HepG2 (cell line): ENCODE data around the gene RBM25. TPM values are rescaled to one million over a fixed set of nuclear protein-coding genes. Genes with fewer than 3 reads are reported as not detected.
A peak's percentile ranks its signal among the peaks of the same experiment; 100 is the strongest.

Source experiments
- ARNT2 ChIP-seq: sonication (generic); formaldehyde crosslinking; IDR thresholded peaks from 2 replicates; pipeline ENCODE4 v1.8.0; 2022; ENCODE audit warnings: mild to moderate bottlenecking, low read depth, missing genetic modification reagents, moderate library complexity
- CHD2 ChIP-seq: IDR thresholded peaks from 2 replicates; pipeline ENCODE4 v1.6.1; 2011; ENCODE audit warnings: low read depth, low read length, improper control_type of control experiment
- EHMT2 ChIP-seq: fragments of 200-600 bp; sonication (generic); IDR thresholded peaks from 2 replicates; pipeline ENCODE4 v1.7.0; 2017; ENCODE audit warnings: antibody characterized with exemption, low read depth, low read length, borderline replicate concordance
- GZF1 ChIP-seq: sonication (generic); formaldehyde crosslinking; IDR thresholded peaks from 2 replicates; pipeline ENCODE4 v1.5.1; 2020; ENCODE audit warnings: mild to moderate bottlenecking, missing genetic modification reagents
- HES4 ChIP-seq: sonication (generic); formaldehyde crosslinking; IDR thresholded peaks from 2 replicates; pipeline ENCODE4 v1.9.0; 2021; ENCODE audit warnings: mild to moderate bottlenecking, missing genetic modification reagents, borderline replicate concordance
- PHF5A ChIP-seq: IDR thresholded peaks from one replicate; pipeline ENCODE4 v1.6.1; 2018; ENCODE audit warnings: low read depth, missing genetic modification reagents; ENCODE audit not compliant: unreplicated experiment
- REL ChIP-seq: sonication (generic); formaldehyde crosslinking; conservative IDR thresholded peaks from 2 replicates; pipeline ENCODE4 v1.8.0; 2022; ENCODE audit warnings: mild to moderate bottlenecking, missing genetic modification reagents, moderate library complexity
- RFXANK ChIP-seq: IDR thresholded peaks from 2 replicates; pipeline ENCODE4 v1.6.1; 2016
- RFXAP ChIP-seq: sonication (generic); formaldehyde crosslinking; IDR thresholded peaks from 2 replicates; pipeline ENCODE4 v1.4.0; 2020; ENCODE audit warnings: missing genetic modification reagents, borderline replicate concordance
- ZNF674 ChIP-seq: sonication (generic); formaldehyde crosslinking; IDR thresholded peaks from 2 replicates; pipeline ENCODE4 v1.5.0; 2020; ENCODE audit warnings: low read depth, mild to moderate bottlenecking, missing genetic modification reagents
- ZNF746 ChIP-seq: sonication (generic); formaldehyde crosslinking; IDR thresholded peaks from 2 replicates; pipeline ENCODE4 v1.8.0; 2022; ENCODE audit warnings: mild to moderate bottlenecking, missing genetic modification reagents
- ZSCAN21 ChIP-seq: sonication (generic); formaldehyde crosslinking; IDR thresholded peaks from 2 replicates; pipeline ENCODE4 v1.8.0; 2022; ENCODE audit warnings: mild to moderate bottlenecking, missing genetic modification reagents, moderate library complexity, borderline replicate concordance
- polyA plus RNA-seq, 8 experiments: library from polyadenylated mRNA; depleted of rRNA in 3 of 8; stranded (reverse) in 7 of 8; unstranded in 1 of 8; fragments of >200 nt; fragmentation: Illumina TruSeq in 4 of 8; extraction: Trizol in 4 of 8; gene quantifications; 2 replicates each; pipeline versions ENCODE4 v1.2.1 to v1.2.3, GENCODE V29; 2011 to 2016; ENCODE audit warnings: low read depth in 4 of 8, missing spikeins in 1 of 8, mixed read lengths in 1 of 8; ENCODE audit not compliant: insufficient read depth in 1 of 8
- total RNA-seq, 5 experiments: library from RNA; depleted of rRNA; stranded (reverse); fragments of >200 nt; fragmentation: Illumina TruSeq; extraction: Trizol; gene quantifications; 2 replicates each; pipeline ENCODE4 v1.2.3, GENCODE V29; 2016; ENCODE audit warnings: low read depth in 1 of 5
- TF ChIP-seq, protein P1 (sequence below): sonication (generic); formaldehyde crosslinking; IDR thresholded peaks from 2 replicates; pipeline ENCODE4 v1.5.0; 2020; ENCODE audit warnings: missing genetic modification reagents
- TF ChIP-seq, protein P2 (sequence below): sonication (generic); formaldehyde crosslinking; IDR thresholded peaks from 2 replicates; pipeline ENCODE4 v1.9.0; 2021; ENCODE audit warnings: missing genetic modification reagents, borderline replicate concordance
- TF ChIP-seq, protein P3 (sequence below): IDR thresholded peaks from 2 replicates; pipeline ENCODE4 v1.6.1; 2012; ENCODE audit warnings: low read depth, low read length, improper control_type of control experiment
- TF ChIP-seq, protein P4 (sequence below): sonication (generic); formaldehyde crosslinking; IDR thresholded peaks from 2 replicates; pipeline ENCODE4 v1.5.0; 2020; ENCODE audit warnings: missing genetic modification reagents
- TF ChIP-seq, protein P5 (sequence below): sonication (generic); formaldehyde crosslinking; IDR thresholded peaks from 2 replicates; pipeline ENCODE4 v1.4.0; 2020; ENCODE audit warnings: missing genetic modification reagents, borderline replicate concordance
- TF ChIP-seq, protein P6 (sequence below): sonication (generic); formaldehyde crosslinking; IDR thresholded peaks from 2 replicates; pipeline ENCODE4 v1.8.1; 2023; ENCODE audit warnings: mild to moderate bottlenecking, inconsistent platforms, moderate library complexity, missing genetic modification reagents, borderline replicate concordance

RBM25 gene
- total and polyA plus RNA-seq, 2 of the 13 experiments (the other 11 are each of a cell fraction or from before 2014, with no cell fraction given): 34.1 to 65.9 TPM

DNA sequence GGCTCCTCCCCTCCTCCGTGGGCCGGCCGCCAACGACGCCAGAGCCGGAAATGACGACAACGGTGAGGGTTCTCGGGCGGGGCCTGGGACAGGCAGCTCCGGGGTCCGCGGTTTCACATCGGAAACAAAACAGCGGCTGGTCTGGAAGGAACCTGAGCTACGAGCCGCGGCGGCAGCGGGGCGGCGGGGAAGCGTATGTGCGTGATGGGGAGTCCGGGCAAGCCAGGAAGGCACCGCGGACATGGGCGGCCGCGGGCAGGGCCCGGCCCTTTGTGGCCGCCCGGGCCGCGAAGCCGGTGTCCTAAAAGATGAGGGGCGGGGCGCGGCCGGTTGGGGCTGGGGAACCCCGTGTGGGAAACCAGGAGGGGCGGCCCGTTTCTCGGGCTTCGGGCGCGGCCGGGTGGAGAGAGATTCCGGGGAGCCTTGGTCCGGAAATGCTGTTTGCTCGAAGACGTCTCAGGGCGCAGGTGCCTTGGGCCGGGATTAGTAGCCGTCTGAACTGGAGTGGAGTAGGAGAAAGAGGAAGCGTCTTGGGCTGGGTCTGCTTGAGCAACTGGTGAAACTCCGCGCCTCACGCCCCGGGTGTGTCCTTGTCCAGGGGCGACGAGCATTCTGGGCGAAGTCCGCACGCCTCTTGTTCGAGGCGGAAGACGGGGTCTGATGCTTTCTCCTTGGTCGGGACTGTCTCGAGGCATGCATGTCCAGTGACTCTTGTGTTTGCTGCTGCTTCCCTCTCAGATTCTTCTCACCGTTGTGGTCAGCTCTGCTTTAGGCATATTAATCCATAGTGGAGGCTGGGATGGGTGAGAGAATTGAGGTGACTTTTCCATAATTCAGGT, 78.3 kb downstream of the RBM25 start, which contains the start of gene PSEN1 (continued):
- TF ChIP-seq ARNT2 (CRISPR knock-in tag) (peak; percentile 81; the same call in 1 of the 2 replicates), HES4 (CRISPR knock-in tag) (no peak), GZF1 (CRISPR knock-in tag) (peak; percentile 56; the same call in 1 of the 2 replicates), CHD2 (no peak), PHF5A (no peak), RFXAP (CRISPR knock-in tag) (peak; percentile 61; the same call in 1 of the 2 replicates), REL (0 out of 2 replicates have a peak, but pooled peaks have one; percentile 38), ZNF746 (CRISPR knock-in tag) (no peak), RFXANK (CRISPR knock-in tag) (no peak), ZSCAN21 (CRISPR knock-in tag) (no peak), EHMT2 (no peak), ZNF674 (no peak)
- TF ChIP-seq, protein P1, sequence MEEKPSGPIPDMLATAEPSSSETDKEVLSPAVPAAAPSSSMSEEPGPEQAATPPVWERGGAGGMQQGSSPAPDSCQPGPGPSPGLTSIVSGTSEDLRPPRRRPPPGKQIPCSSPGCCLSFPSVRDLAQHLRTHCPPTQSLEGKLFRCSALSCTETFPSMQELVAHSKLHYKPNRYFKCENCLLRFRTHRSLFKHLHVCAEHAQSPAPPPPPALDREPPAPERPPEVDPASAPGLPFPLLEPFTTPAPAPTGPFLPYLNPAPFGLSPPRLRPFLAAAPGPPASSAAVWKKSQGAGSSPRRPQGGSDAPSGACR (CRISPR knock-in tag): no peak
- TF ChIP-seq, protein P2, sequence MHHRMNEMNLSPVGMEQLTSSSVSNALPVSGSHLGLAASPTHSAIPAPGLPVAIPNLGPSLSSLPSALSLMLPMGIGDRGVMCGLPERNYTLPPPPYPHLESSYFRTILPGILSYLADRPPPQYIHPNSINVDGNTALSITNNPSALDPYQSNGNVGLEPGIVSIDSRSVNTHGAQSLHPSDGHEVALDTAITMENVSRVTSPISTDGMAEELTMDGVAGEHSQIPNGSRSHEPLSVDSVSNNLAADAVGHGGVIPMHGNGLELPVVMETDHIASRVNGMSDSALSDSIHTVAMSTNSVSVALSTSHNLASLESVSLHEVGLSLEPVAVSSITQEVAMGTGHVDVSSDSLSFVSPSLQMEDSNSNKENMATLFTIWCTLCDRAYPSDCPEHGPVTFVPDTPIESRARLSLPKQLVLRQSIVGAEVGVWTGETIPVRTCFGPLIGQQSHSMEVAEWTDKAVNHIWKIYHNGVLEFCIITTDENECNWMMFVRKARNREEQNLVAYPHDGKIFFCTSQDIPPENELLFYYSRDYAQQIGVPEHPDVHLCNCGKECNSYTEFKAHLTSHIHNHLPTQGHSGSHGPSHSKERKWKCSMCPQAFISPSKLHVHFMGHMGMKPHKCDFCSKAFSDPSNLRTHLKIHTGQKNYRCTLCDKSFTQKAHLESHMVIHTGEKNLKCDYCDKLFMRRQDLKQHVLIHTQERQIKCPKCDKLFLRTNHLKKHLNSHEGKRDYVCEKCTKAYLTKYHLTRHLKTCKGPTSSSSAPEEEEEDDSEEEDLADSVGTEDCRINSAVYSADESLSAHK (CRISPR knock-in tag): no peak
- TF ChIP-seq, protein P3, sequence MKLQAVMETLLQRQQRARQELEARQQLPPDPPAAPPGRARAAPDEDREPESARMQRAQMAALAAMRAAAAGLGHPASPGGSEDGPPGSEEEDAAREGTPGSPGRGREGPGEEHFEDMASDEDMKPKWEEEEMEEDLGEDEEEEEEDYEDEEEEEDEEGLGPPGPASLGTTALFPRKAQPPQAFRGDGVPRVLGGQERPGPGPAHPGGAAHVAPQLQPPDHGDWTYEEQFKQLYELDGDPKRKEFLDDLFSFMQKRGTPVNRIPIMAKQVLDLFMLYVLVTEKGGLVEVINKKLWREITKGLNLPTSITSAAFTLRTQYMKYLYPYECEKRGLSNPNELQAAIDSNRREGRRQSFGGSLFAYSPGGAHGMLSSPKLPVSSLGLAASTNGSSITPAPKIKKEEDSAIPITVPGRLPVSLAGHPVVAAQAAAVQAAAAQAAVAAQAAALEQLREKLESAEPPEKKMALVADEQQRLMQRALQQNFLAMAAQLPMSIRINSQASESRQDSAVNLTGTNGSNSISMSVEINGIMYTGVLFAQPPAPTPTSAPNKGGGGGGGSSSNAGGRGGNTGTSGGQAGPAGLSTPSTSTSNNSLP: no peak
- TF ChIP-seq, protein P4, sequence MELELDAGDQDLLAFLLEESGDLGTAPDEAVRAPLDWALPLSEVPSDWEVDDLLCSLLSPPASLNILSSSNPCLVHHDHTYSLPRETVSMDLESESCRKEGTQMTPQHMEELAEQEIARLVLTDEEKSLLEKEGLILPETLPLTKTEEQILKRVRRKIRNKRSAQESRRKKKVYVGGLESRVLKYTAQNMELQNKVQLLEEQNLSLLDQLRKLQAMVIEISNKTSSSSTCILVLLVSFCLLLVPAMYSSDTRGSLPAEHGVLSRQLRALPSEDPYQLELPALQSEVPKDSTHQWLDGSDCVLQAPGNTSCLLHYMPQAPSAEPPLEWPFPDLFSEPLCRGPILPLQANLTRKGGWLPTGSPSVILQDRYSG (CRISPR knock-in tag): peak; percentile 79; the same call in 1 of the 2 replicates
- TF ChIP-seq, protein P5, sequence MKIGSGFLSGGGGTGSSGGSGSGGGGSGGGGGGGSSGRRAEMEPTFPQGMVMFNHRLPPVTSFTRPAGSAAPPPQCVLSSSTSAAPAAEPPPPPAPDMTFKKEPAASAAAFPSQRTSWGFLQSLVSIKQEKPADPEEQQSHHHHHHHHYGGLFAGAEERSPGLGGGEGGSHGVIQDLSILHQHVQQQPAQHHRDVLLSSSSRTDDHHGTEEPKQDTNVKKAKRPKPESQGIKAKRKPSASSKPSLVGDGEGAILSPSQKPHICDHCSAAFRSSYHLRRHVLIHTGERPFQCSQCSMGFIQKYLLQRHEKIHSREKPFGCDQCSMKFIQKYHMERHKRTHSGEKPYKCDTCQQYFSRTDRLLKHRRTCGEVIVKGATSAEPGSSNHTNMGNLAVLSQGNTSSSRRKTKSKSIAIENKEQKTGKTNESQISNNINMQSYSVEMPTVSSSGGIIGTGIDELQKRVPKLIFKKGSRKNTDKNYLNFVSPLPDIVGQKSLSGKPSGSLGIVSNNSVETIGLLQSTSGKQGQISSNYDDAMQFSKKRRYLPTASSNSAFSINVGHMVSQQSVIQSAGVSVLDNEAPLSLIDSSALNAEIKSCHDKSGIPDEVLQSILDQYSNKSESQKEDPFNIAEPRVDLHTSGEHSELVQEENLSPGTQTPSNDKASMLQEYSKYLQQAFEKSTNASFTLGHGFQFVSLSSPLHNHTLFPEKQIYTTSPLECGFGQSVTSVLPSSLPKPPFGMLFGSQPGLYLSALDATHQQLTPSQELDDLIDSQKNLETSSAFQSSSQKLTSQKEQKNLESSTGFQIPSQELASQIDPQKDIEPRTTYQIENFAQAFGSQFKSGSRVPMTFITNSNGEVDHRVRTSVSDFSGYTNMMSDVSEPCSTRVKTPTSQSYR (CRISPR knock-in tag): no peak
- TF ChIP-seq, protein P6, sequence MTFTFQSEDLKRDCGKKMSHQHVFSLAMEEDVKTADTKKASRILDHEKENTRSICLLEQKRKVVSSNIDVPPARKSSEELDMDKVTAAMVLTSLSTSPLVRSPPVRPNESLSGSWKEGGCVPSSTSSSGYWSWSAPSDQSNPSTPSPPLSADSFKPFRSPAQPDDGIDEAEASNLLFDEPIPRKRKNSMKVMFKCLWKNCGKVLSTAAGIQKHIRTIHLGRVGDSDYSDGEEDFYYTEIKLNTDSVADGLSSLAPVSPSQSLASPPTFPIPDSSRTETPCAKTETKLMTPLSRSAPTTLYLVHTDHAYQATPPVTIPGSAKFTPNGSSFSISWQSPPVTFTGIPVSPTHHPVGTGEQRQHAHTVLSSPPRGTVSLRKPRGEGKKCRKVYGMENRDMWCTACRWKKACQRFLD (CRISPR knock-in tag): no peak
